Retina (tissue), 1 donor: ENCODE results near the gene PTX4.

Experiments
- DNase-seq: peaks from one replicate; pipeline ENCODE4 v3.0.0-alpha.2; 2016

Gene PTX4

GRCh38 chr16:1458336-1458976 lies 30.3 kb downstream of the PTX4 start:
- DNase-seq = no peak

GRCh38 chr16:1457489-1458245 lies 31.1 kb downstream of the PTX4 start:
- DNase-seq = no peak

- no peak for DNase-seq
Observed at GRCh38 chr16:1456951-1457350, 31.8 kb downstream of the PTX4 start.

- no peak for DNase-seq
Observed at GRCh38 chr16:1455190-1456171, 33.3 kb downstream of the PTX4 start.

DNA sequence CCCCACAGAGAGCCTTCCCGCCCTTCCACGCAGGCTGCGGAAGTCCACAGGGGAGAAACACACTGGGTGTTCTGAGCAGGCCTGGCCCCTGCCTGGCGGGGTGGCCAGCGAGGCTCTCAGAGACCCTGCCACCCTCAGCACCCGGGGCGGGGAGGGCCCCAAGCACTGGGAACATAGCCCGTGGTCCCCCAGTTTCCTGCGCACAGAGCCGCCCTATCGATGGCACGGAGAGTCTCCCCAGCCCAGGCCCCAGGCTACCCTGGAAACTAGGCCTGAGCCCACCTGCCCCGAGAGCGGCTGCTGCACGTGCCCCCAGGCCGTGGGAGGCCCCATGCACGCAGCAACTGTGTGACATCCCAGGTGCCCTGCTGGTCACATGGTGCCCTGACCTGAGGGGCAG lies 34.2 kb downstream of the PTX4 start:
- DNase-seq = no peak

DNA sequence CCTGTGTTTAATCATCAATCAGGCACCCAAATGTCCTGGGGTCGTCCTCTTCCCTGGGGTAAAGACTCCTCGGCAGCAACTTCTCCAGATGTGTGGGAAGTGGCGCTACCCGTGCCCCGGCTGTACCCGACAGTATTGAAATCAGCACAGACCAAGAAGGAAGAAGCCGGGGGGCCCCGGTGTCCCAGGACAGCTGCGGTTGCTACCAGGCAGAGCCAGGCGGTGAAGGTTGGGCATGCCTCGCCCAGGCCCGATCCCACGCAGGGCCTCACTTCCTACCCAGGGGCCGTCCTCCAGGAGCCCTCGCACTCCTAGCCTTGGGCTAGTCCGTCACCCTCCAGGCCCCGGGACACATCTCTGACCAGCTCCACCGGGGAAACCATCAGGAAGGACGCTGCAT lies 35.4 kb downstream of the PTX4 start:
- DNase-seq = no peak

- DNase-seq = no peak
Observed at GRCh38 chr16:1452530-1452929, 36.2 kb downstream of the PTX4 start.

DNA sequence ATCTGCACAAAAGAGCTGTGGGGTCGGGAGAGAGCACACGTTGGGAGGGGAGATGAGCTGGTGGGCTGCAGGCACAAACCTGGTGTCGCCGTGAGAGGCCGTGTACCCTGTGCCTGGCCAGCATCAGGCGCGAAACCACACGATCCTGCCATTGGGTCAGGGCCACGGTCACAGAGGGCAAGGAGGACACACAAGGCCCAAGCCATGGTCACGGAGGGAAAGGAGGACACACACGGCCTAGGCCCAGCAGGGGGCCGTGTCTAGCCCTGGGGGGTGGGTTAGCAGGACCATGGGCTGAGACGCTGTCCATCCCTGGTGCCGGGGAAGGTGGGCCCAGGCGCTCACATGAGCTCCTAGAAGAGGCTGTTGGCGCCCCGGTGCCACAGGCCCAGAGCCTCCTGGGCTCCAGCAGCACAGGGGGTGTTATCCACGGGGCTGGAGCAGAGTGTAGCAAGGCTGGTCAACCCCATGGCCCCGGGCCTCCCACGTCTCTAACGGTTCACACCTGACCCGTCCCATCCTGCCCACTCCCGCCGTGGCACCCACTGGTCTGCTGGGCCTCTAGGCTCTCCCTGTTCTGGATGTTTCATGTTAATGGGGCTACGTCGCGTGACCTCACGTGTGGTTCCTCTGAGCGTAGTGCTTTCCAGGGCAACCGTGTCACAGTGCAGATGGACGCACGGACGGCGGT lies 36.9 kb downstream of the PTX4 start:
- DNase-seq = no peak

DNA sequence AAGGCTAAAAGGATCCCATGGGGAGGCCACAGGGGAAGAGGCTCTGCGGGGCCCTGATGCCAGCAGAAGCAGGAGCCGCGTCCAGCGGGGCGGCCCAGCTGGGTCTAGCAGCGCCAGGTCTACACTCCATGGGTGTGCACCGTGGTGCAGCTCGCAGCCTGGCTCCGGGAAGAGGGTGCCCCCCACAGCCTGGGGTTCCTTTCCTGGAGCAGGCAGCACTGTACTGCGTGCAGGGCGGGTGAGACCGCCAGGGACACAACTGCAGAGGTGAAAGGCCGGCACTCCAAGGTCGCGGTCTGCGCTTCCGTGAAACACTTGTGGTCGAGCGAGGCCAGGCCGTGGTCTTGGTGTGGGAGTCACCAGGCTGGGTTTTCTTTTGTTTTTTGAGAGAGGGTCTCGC lies 37.9 kb downstream of the PTX4 start:
- DNase-seq = no peak

- DNase-seq = no peak
Observed at GRCh38 chr16:1450218-1450617, 38.5 kb downstream of the PTX4 start.

DNA sequence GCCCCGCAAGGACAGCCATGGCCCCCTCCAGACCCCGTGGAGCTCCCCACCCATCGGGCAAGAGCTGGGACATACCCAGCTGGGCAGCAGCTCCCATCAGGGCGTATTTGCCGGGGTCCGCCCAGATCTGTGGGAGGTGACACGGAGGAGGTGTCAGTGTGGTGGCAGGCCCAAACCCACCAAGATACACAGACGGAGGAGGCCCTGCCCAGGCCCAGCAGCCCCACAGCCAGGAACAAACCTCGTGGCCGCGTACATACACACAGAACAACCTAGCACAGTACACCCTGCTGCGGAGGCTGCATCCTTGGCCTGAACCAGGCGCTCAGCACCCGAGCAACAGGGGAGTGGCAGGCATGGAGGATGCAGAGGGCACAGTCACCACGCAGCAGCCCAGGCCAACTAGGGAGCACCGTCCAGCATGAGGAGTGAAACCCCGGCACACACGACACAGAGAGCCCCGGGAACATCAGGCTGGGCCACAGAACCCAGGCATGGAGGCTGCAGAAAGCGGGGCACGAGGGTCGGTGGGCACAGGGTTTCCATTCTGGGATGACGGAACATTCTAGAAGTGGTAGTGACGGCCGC lies 39.4 kb downstream of the PTX4 start:
- no peak for DNase-seq

- no peak for DNase-seq
Observed at GRCh38 chr16:1448536-1449116, 40.1 kb downstream of the PTX4 start.

- no peak for DNase-seq
Observed at GRCh38 chr16:1447965-1448364, 40.8 kb downstream of the PTX4 start.

GRCh38 chr16:1446296-1447080 lies 42.3 kb downstream of the PTX4 start:
- DNase-seq = no peak

GRCh38 chr16:1445518-1446203 lies 43.1 kb downstream of the PTX4 start:
- DNase-seq = no peak

GRCh38 chr16:1444730-1445517 lies 43.8 kb downstream of the PTX4 start:
- DNase-seq = no peak

DNA sequence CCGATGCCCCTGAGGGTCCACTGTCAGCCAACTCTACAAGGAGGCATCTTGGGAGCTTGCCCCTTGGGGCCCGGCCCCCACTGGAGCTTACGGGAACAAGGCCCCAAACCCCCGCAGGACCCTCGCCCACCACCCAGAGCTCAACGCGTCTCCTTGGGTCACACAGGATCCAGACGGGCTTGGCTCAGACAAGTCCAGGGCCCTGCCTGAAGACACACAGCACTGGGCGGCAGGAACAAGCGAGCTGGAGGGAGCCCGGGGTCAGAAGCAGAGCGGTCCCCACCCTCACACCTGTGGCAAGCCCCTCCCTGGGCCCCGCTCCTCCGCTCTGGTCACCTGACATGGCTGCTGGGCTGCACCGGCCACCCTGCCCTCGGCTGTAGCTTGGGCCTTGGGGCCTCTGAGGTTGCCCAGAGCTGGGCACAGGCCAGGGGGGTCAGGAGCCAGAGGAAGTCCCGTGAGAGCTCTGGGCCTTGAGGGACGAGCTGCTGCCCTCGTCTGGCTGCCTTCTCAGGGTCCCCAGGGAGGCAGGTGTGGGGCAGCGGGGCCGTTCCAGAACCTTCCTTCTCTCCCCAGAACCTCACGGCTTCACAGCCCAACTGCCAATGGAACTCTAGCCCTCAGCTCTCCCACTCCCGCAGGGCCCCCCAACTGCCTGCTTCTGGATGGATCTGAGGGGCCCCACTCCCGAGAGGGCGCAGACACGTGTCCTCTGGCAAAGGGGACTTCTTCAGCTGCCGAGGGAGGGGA lies 44.6 kb downstream of the PTX4 start, which contains the start of gene CCDC154:
CCDC154 (minus strand) TSS at position 577 of the 750 bp plus-strand sequence; CDS start at position 343, 234 bp downstream.
- no peak for DNase-seq

- DNase-seq = peak; percentile 7
Observed at GRCh38 chr16:1443403-1443973, 45.3 kb downstream of the PTX4 start.
